Muscle layer of colon (tissue), 2 donors: ENCODE measurements around the gene QKI.

Experiments
- H3K27ac ChIP-seq: one replicate; pipeline ENCODE4 v1.7.0; 2013; ENCODE audit warnings: low read depth, mild to moderate bottlenecking, low read length, moderate library complexity
- H3K27me3 ChIP-seq, 2 donors: one replicate each; pipeline ENCODE4 v1.7.0; 2013; ENCODE audit warnings: low read length in 2 of 2, mild to moderate bottlenecking in 2 of 2; ENCODE audit not compliant: insufficient read depth in 2 of 2, control insufficient read depth in 1 of 2
- H3K36me3 ChIP-seq: one replicate; pipeline ENCODE4 v1.7.0; 2013; ENCODE audit warnings: mild to moderate bottlenecking, low read length; ENCODE audit not compliant: insufficient read depth
- H3K4me1 ChIP-seq: one replicate; pipeline ENCODE4 v1.7.0; 2013; ENCODE audit warnings: mild to moderate bottlenecking, low read length; ENCODE audit not compliant: insufficient read depth
- H3K4me3 ChIP-seq, 2 donors: one replicate each; pipeline ENCODE4 v1.7.0; 2013; ENCODE audit warnings: low read length in 2 of 2, low read depth in 1 of 2, mild to moderate bottlenecking in 1 of 2, moderate library complexity in 1 of 2
- H3K9ac ChIP-seq: one replicate; pipeline ENCODE4 v1.7.0; 2013; ENCODE audit warnings: low read length
- H3K9me3 ChIP-seq: one replicate; pipeline ENCODE4 v1.7.0; 2013; ENCODE audit warnings: mild to moderate bottlenecking, low read length
- donor health status: abdominal sarcoma.
- donor health status: Adenocarcinoma of cecum.

QKI gene

GRCh38 chr6:163414117-163414945, at the start of gene QKI:
Gene QKI (plus strand): TSS chr6:163414718. CDS start chr6:163415194, 476 bp downstream.
- no peaks in the 10 kb centered on the region for H3K27me3 ChIP-seq

GRCh38 chr6:163366288-163366687, 48.2 kb upstream of the QKI start:
- H3K27me3 ChIP-seq: no peaks in the 10 kb centered on the region
- H3K36me3 ChIP-seq: no peaks in the 10 kb centered on the region
- no peaks in the 10 kb centered on the region for H3K9me3 ChIP-seq
- no peak overlapping the region for H3K9ac ChIP-seq
- no peaks in the 10 kb centered on the region for H3K4me1 ChIP-seq
- no peak overlapping the region for H3K4me3 ChIP-seq
- H3K27ac ChIP-seq: no peak overlapping the region

More at GRCh38 chr6:163414117-163414945, at the start of gene QKI:
- Histone ChIP-seq H3K4me3 (peak within 1 kb of the TSS; percentile 69 to 81), H3K36me3 (no peaks in the 10 kb centered on the region), H3K27ac (peak within 1 kb of the TSS; percentile 91), H3K9ac (peak within 1 kb of the TSS; percentile 92), H3K4me1 (peaks cover 26% of the 10 kb centered on the region), H3K9me3 (no peaks in the 10 kb centered on the region)

GRCh38 chr6:163367497-163368183, 46.9 kb upstream of the QKI start:
- H3K4me3 ChIP-seq: no peak overlapping the region
- H3K9ac ChIP-seq: no peak overlapping the region
- no peaks in the 10 kb centered on the region for H3K9me3 ChIP-seq
- no peaks in the 10 kb centered on the region for H3K4me1 ChIP-seq
- H3K36me3 ChIP-seq: no peaks in the 10 kb centered on the region
- no peak overlapping the region for H3K27ac ChIP-seq
- H3K27me3 ChIP-seq: no peaks in the 10 kb centered on the region

GRCh38 chr6:163369141-163369540, 45.4 kb upstream of the QKI start:
- no peaks in the 10 kb centered on the region for H3K36me3 ChIP-seq
- no peak overlapping the region for H3K9ac ChIP-seq
- no peaks in the 10 kb centered on the region for H3K9me3 ChIP-seq
- no peak overlapping the region for H3K4me3 ChIP-seq
- H3K4me1 ChIP-seq: no peaks in the 10 kb centered on the region
- H3K27ac ChIP-seq: no peak overlapping the region
- H3K27me3 ChIP-seq: no peaks in the 10 kb centered on the region

- Histone ChIP-seq H3K9ac (no peak overlapping the region), H3K4me1 (no peaks in the 10 kb centered on the region), H3K9me3 (no peaks in the 10 kb centered on the region), H3K27me3 (no peaks in the 10 kb centered on the region), H3K36me3 (no peaks in the 10 kb centered on the region), H3K4me3 (no peak overlapping the region), H3K27ac (no peak overlapping the region)
These were observed 44.7 kb upstream of the QKI start for GRCh38 chr6:163369628-163370365.

- H3K27me3 ChIP-seq: no peaks in the 10 kb centered on the region
- no peaks in the 10 kb centered on the region for H3K36me3 ChIP-seq
- H3K4me1 ChIP-seq: no peaks in the 10 kb centered on the region
- no peaks in the 10 kb centered on the region for H3K9me3 ChIP-seq
- no peak overlapping the region for H3K9ac ChIP-seq
- H3K4me3 ChIP-seq: no peak overlapping the region
- H3K27ac ChIP-seq: no peak overlapping the region
These were observed 43.9 kb upstream of the QKI start for GRCh38 chr6:163370464-163371117.

GRCh38 chr6:163371129-163371528, 43.4 kb upstream of the QKI start:
- Histone ChIP-seq H3K27me3 (no peaks in the 10 kb centered on the region), H3K9ac (no peak overlapping the region), H3K4me1 (no peaks in the 10 kb centered on the region), H3K9me3 (no peaks in the 10 kb centered on the region), H3K36me3 (no peaks in the 10 kb centered on the region), H3K27ac (no peak overlapping the region), H3K4me3 (no peak overlapping the region)

- no peak overlapping the region for H3K4me3 ChIP-seq
- no peaks in the 10 kb centered on the region for H3K36me3 ChIP-seq
- H3K9ac ChIP-seq: no peak overlapping the region
- H3K27me3 ChIP-seq: no peaks in the 10 kb centered on the region
- H3K9me3 ChIP-seq: no peaks in the 10 kb centered on the region
- H3K4me1 ChIP-seq: no peaks in the 10 kb centered on the region
- H3K27ac ChIP-seq: no peak overlapping the region
These were observed 41.3 kb upstream of the QKI start for GRCh38 chr6:163373240-163373639.

- Histone ChIP-seq H3K27me3 (no peaks in the 10 kb centered on the region), H3K9me3 (no peaks in the 10 kb centered on the region)
These were observed 39.2 kb upstream of the QKI start for GRCh38 chr6:163375361-163375760.

GRCh38 chr6:163376187-163376586, 38.3 kb upstream of the QKI start:
- H3K4me1 ChIP-seq: no peaks in the 10 kb centered on the region
- no peak overlapping the region for H3K27ac ChIP-seq
- H3K9me3 ChIP-seq: no peaks in the 10 kb centered on the region
- no peaks in the 10 kb centered on the region for H3K36me3 ChIP-seq
- no peak overlapping the region for H3K9ac ChIP-seq
- H3K27me3 ChIP-seq: no peaks in the 10 kb centered on the region
- no peak overlapping the region for H3K4me3 ChIP-seq

More at GRCh38 chr6:163375361-163375760, 39.2 kb upstream of the QKI start:
- Histone ChIP-seq H3K4me1 (no peaks in the 10 kb centered on the region), H3K27ac (no peak overlapping the region), H3K36me3 (no peaks in the 10 kb centered on the region), H3K9ac (no peak overlapping the region), H3K4me3 (no peak overlapping the region)

GRCh38 chr6:163377561-163377960, 37.0 kb upstream of the QKI start:
- Histone ChIP-seq H3K9ac (no peak overlapping the region), H3K4me3 (no peak overlapping the region), H3K36me3 (no peaks in the 10 kb centered on the region), H3K27ac (no peak overlapping the region), H3K9me3 (no peaks in the 10 kb centered on the region), H3K27me3 (no peaks in the 10 kb centered on the region), H3K4me1 (no peaks in the 10 kb centered on the region)
